IMR-90 (cell line): ENCODE measurements around the gene KITLG. TPM values are rescaled to one million over a fixed set of nuclear protein-coding genes. Genes with fewer than 3 reads are reported as not detected.

ENCODE experiments used
- ATAC-seq: fragments of 200-7000 bp; cut with Tn5 transposase; 2 replicates; pipeline ENCODE4 v1.9.1; 2020; ENCODE audit warnings: low read depth, mild to moderate bottlenecking, moderate library complexity
- BruUV-seq: library from RNA; stranded (reverse); fragments of 400-500 nt; replicated peaks from 2 replicates; lab custom pipeline; 2021; lab: Mats Ljungman, UMichigan
- CTCF ChIA-PET: fragments of 300-600 bp; formaldehyde crosslinking; extraction: SDS; loops from one replicate; lab custom pipeline; 2021; ENCODE audit warnings: antibody characterized with exemption; lab: Yijun Ruan, JAX
- POLR2A ChIA-PET: fragments of 300-600 bp; sonication (Branson Sonifier 250); formaldehyde crosslinking; loops from one replicate; lab custom pipeline; 2022; ENCODE audit warnings: antibody characterized with exemption; ENCODE audit not compliant: unreplicated experiment; lab: Charles Lee
- DNase-seq: peaks from one replicate; pipeline ENCODE4 v3.0.0; 2013
- H2AFZ ChIP-seq: replicated peaks from 2 replicates; pipeline ENCODE3; 2013; ENCODE audit warnings: low read length, mild to moderate bottlenecking; ENCODE audit not compliant: poor library complexity
- H2AK5ac ChIP-seq: 2 replicates; pipeline ENCODE4 v1.6.1; 2013; ENCODE audit warnings: low read depth, low read length, inconsistent platforms
- H2AK9ac ChIP-seq: replicated peaks from 2 replicates; pipeline ENCODE3; 2013; ENCODE audit warnings: mild to moderate bottlenecking, low read depth, low read length, moderate library complexity; ENCODE audit not compliant: poor library complexity
- H2BK120ac ChIP-seq: 2 replicates; pipeline ENCODE4 v1.6.1; 2013; ENCODE audit warnings: low read depth, low read length, inconsistent platforms
- H2BK15ac ChIP-seq: 3 replicates; pipeline ENCODE4 v1.6.1; 2013; ENCODE audit warnings: low read depth, low read length, inconsistent platforms
- H2BK20ac ChIP-seq: 2 replicates; pipeline ENCODE4 v1.6.1; 2013; ENCODE audit warnings: low read depth, mild to moderate bottlenecking, inconsistent platforms, low read length, moderate library complexity
- H2BK5ac ChIP-seq: 2 replicates; pipeline ENCODE4 v1.6.1; 2013; ENCODE audit warnings: mild to moderate bottlenecking, low read depth, low read length, inconsistent platforms; ENCODE audit not compliant: poor library complexity, severe bottlenecking
- H3K14ac ChIP-seq: replicated peaks from 2 replicates; pipeline ENCODE4 v1.6.1; 2013; ENCODE audit warnings: low read depth, low read length, inconsistent platforms
- H3K18ac ChIP-seq: 2 replicates; pipeline ENCODE4 v1.6.1; 2013; ENCODE audit warnings: low read depth, low read length, control low read depth
- H3K23ac ChIP-seq: 2 replicates; pipeline ENCODE4 v1.6.1; 2013; ENCODE audit warnings: low read depth, low read length, inconsistent platforms
- H3K27ac ChIP-seq: 2 replicates; pipeline ENCODE4 v1.5.1; 2013; ENCODE audit warnings: mild to moderate bottlenecking, control low read depth, low read length; ENCODE audit not compliant: insufficient read depth
- H3K27me3 ChIP-seq: 2 replicates; pipeline ENCODE4 v1.6.1; 2013; ENCODE audit warnings: low read length; ENCODE audit not compliant: control insufficient read depth, insufficient read depth
- H3K36me3 ChIP-seq: 2 replicates; pipeline ENCODE4 v1.6.1; 2013; ENCODE audit warnings: low read length, mixed read lengths; ENCODE audit not compliant: control insufficient read depth, insufficient read depth
- H3K4ac ChIP-seq: 2 replicates; pipeline ENCODE4 v1.6.1; 2013; ENCODE audit warnings: low read depth, low read length, inconsistent platforms
- H3K4me1 ChIP-seq: 2 replicates; pipeline ENCODE4 v1.6.1; 2013; ENCODE audit warnings: low read length, mixed read lengths; ENCODE audit not compliant: control insufficient read depth, insufficient read depth
- H3K4me2 ChIP-seq: 2 replicates; pipeline ENCODE4 v1.6.1; 2013; ENCODE audit warnings: low read depth, mild to moderate bottlenecking, control low read depth, low read length, moderate library complexity
- H3K4me3 ChIP-seq: 2 replicates; pipeline ENCODE4 v1.5.1; 2013; ENCODE audit warnings: low read depth, mild to moderate bottlenecking, control low read depth, low read length, moderate library complexity; ENCODE audit not compliant: insufficient read depth
- H3K56ac ChIP-seq: 2 replicates; pipeline ENCODE4 v1.6.1; 2013; ENCODE audit warnings: low read length, inconsistent platforms; ENCODE audit not compliant: insufficient read depth; ENCODE audit errors: extremely low read depth
- H3K79me1 ChIP-seq, 2 experiments: 2 replicates each; pipeline ENCODE4 v1.6.1; 2013; ENCODE audit warnings: low read length in 2 of 2, inconsistent platforms in 1 of 2, low read depth in 1 of 2
- H3K9ac ChIP-seq: 2 replicates; pipeline ENCODE4 v1.6.1; 2013; ENCODE audit warnings: low read depth, low read length, control low read depth
- H3K9me1 ChIP-seq: 2 replicates; pipeline ENCODE4 v1.6.1; 2013; ENCODE audit warnings: low read length, inconsistent platforms; ENCODE audit not compliant: insufficient read depth
- H3K9me3 ChIP-seq: 2 replicates; pipeline ENCODE4 v1.6.1; 2013; ENCODE audit warnings: low read length; ENCODE audit not compliant: control insufficient read depth, insufficient read depth
- H4K20me1 ChIP-seq: 2 replicates; pipeline ENCODE4 v1.6.1; 2013; ENCODE audit warnings: low read length, inconsistent platforms; ENCODE audit not compliant: insufficient read depth
- H4K5ac ChIP-seq: 2 replicates; pipeline ENCODE4 v1.6.1; 2013; ENCODE audit warnings: mild to moderate bottlenecking, low read depth, low read length, control low read depth
- H4K8ac ChIP-seq, 2 experiments: 2 replicates each; pipeline ENCODE4 v1.6.1; 2013; ENCODE audit warnings: low read depth in 2 of 2, low read length in 2 of 2, control low read depth in 1 of 2, inconsistent platforms in 1 of 2
- H4K91ac ChIP-seq: 2 replicates; pipeline ENCODE4 v1.6.1; 2013; ENCODE audit warnings: low read depth, low read length, inconsistent platforms; ENCODE audit not compliant: insufficient read depth
- MAZ ChIP-seq: IDR thresholded peaks from 2 replicates; pipeline ENCODE4 v1.6.1; 2012; ENCODE audit warnings: low read depth, mild to moderate bottlenecking, low read length, improper control_type of control experiment, moderate library complexity, borderline replicate concordance
- RFX5 ChIP-seq: IDR thresholded peaks from 2 replicates; pipeline ENCODE4 v1.8.0; 2012; ENCODE audit warnings: low read depth, mild to moderate bottlenecking, low read length, moderate library complexity
- WGBS, 2 experiments: methylation state at CpG; one replicate each; pipeline versions ENCODE4 v1.1.5 to v1.1.7; 2013; ENCODE audit warnings: missing lambda C conversion rate in 2 of 2; ENCODE audit not compliant: insufficient read length in 1 of 2; ENCODE audit errors: extremely low coverage in 2 of 2; 5-methylcytosine and 5-hydroxymethylcytosine counted together
- dilution Hi-C: fragments of 300-500 bp; cut with HindIII; formaldehyde crosslinking; loops from one replicate; pipeline ENCODE4 v1.14.3; 2018; ENCODE audit warnings: low sequenced_read_pairs; ENCODE audit not compliant: unreplicated experiment
- in situ Hi-C: fragments of 300-500 bp; cut with MboI; formaldehyde crosslinking; loops from 3 replicates; pipeline ENCODE4 v1.14.3; 2019; ENCODE audit warnings: low sequenced_read_pairs, inconsistent platforms, mixed read lengths
- intact Hi-C: fragments of 100-400 bp; cut with micrococcal nuclease; formaldehyde crosslinking; loops from 2 replicates; pipeline ENCODE4 v1.10.0; 2022
- polyA plus RNA-seq, 3 experiments: library from polyadenylated mRNA; depleted of rRNA; stranded (reverse); fragments of >200 nt; gene quantifications; 2 replicates each; pipeline ENCODE4 v1.2.3, GENCODE V29; 2012; ENCODE audit warnings: low replicate concordance in 1 of 3
- total RNA-seq: library from RNA; depleted of rRNA; stranded (reverse); fragments of >200 nt; gene quantifications from 2 replicates; pipeline ENCODE4 v1.2.3, GENCODE V29; 2012

The KITLG gene
- total and polyA plus RNA-seq, 2 of the 4 experiments (the other 2 are of a cell fraction) = 14.5 to 87.5 TPM

GRCh38 chr12:88505696-88506095 lies 74.6 kb downstream of the KITLG start:
- Histone ChIP-seq H3K56ac (no peak overlapping the region), H3K4me1 (peaks cover 7% of the 10 kb centered on the region; the same call in 1 of the 2 replicates), H3K9ac (no peak overlapping the region), H4K20me1 (no peaks in the 10 kb centered on the region), H3K18ac (no peak overlapping the region), H3K4ac (no peak overlapping the region), H2AK5ac (no peak overlapping the region), H3K36me3 (peaks cover 15% of the 10 kb centered on the region), H3K4me3 (no peak overlapping the region), H3K9me1 (peaks cover 6% of the 10 kb centered on the region), H4K5ac (no peak overlapping the region), H2BK120ac (no peak overlapping the region), H3K23ac (no peak overlapping the region), H3K14ac (no peak overlapping the region), H2BK15ac (no peak overlapping the region), H3K79me1 (peaks cover 20 to 43% of the 10 kb centered on the region in 2 experiments), H2BK20ac (no peak overlapping the region), H2AK9ac (no peak overlapping the region), H3K4me2 (no peak overlapping the region), H3K9me3 (no peaks in the 10 kb centered on the region), H2AFZ (no peak overlapping the region), H3K27me3 (no peaks in the 10 kb centered on the region), H4K91ac (no peak overlapping the region), H2BK5ac (no peak overlapping the region), H4K8ac (no peak overlapping the region), H3K27ac (no peak overlapping the region)
- no peak for TF ChIP-seq MAZ
- TF ChIP-seq RFX5 = no peak
- no TSS peak for BruUV-seq
- CTCF ChIA-PET = no interaction called here
- ATAC-seq (no peak), DNase-seq (peak; percentile 17)
- POLR2A ChIA-PET = no interaction called here
- in situ Hi-C loops = no loop called here
- WGBS, 2 experiments = no CpG with 5 or more reads among the region's 2 CpGs
- intact Hi-C loops = loop anchor here (5.0 kb wide), 1 partner anchor 1297 kb away; no protein-coding TSS in a partner anchor
- dilution Hi-C loops = no loop called here
